PC-9 (cell line): ENCODE measurements around the gene DUS2. TPM values are rescaled to one million over a fixed set of nuclear protein-coding genes. Genes with fewer than 3 reads are reported as not detected.

Source experiments
- BruUV-seq: library from RNA; stranded (reverse); fragments of 400-500 nt; replicated peaks from 2 replicates; lab custom pipeline; 2021; lab: Mats Ljungman, UMichigan
- CTCF ChIA-PET: fragments of 300-600 bp; sonication (Branson Sonifier 250); formaldehyde crosslinking; loops from one replicate; lab custom pipeline; 2022; ENCODE audit warnings: antibody characterized with exemption; lab: Charles Lee
- POLR2A ChIA-PET: fragments of 300-600 bp; sonication (Branson Sonifier 250); formaldehyde crosslinking; loops from one replicate; lab custom pipeline; 2022; ENCODE audit warnings: antibody characterized with exemption; ENCODE audit not compliant: unreplicated experiment; lab: Charles Lee
- DNase-seq, 2 experiments: peaks; one replicate each; pipeline versions ENCODE4 v3.0.0 to v3.0.0-alpha.2; 2015 to 2022; ENCODE audit warnings: mixed read lengths in 1 of 2
- H2AFZ ChIP-seq: fragments of 200-600 bp; sonication (generic); 2 replicates; pipeline ENCODE4 v1.8.1; 2017; ENCODE audit warnings: antibody characterized with exemption
- H3F3A ChIP-seq: fragments of 200-600 bp; sonication (generic); 2 replicates; pipeline ENCODE4 v1.8.1; 2017; ENCODE audit warnings: antibody characterized with exemption, mild to moderate bottlenecking, low read depth; ENCODE audit not compliant: insufficient read depth
- H3K27ac ChIP-seq: fragments of 200-600 bp; sonication (generic); 2 replicates; pipeline ENCODE4 v1.6.1; 2016; ENCODE audit warnings: mixed run types
- H3K27me3 ChIP-seq: fragments of 200-600 bp; sonication (generic); 2 replicates; pipeline ENCODE4 v1.6.1; 2016; ENCODE audit warnings: low read depth, mixed run types; ENCODE audit not compliant: insufficient read depth
- H3K36me3 ChIP-seq: fragments of 200-600 bp; sonication (generic); 2 replicates; pipeline ENCODE4 v1.6.1; 2016; ENCODE audit warnings: low read depth, mixed run types
- H3K4me1 ChIP-seq: fragments of 200-600 bp; sonication (generic); replicated peaks from 2 replicates; pipeline ENCODE4 v1.6.1; 2016; ENCODE audit warnings: mixed run types; ENCODE audit not compliant: insufficient read depth
- H3K4me2 ChIP-seq: fragments of 200-600 bp; sonication (generic); 2 replicates; pipeline ENCODE4 v1.6.1; 2017; ENCODE audit warnings: mixed run types
- H3K4me3 ChIP-seq: fragments of 200-600 bp; sonication (generic); 2 replicates; pipeline ENCODE4 v1.6.1; 2016; ENCODE audit warnings: mixed run types
- H3K79me2 ChIP-seq: fragments of 200-600 bp; sonication (generic); 2 replicates; pipeline ENCODE4 v1.6.1; 2017; ENCODE audit warnings: low read depth, mixed run types
- H3K9me2 ChIP-seq: fragments of 200-600 bp; sonication (generic); 2 replicates; pipeline ENCODE4 v1.8.1; 2017; ENCODE audit warnings: mild to moderate bottlenecking; ENCODE audit not compliant: insufficient read depth
- H3K9me3 ChIP-seq: fragments of 200-600 bp; sonication (generic); 2 replicates; pipeline ENCODE4 v1.8.1; 2016; ENCODE audit warnings: low read depth; ENCODE audit not compliant: insufficient read depth
- H4K20me1 ChIP-seq: fragments of 200-600 bp; sonication (generic); 2 replicates; pipeline ENCODE4 v1.8.1; 2017; ENCODE audit not compliant: insufficient read depth
- CTCF ChIP-seq: fragments of 200-600 bp; sonication (generic); conservative IDR thresholded peaks from 2 replicates; pipeline ENCODE4 v1.6.1; 2017; ENCODE audit warnings: mixed run types, antibody characterized with exemption, mild to moderate bottlenecking, moderate library complexity
- EZH2 ChIP-seq: fragments of 200-600 bp; sonication (generic); IDR thresholded peaks from 2 replicates; pipeline ENCODE4 v1.8.0; 2017; ENCODE audit warnings: antibody characterized with exemption, low read depth
- intact Hi-C: fragments of 100-400 bp; cut with micrococcal nuclease; formaldehyde crosslinking; loops from one replicate; pipeline ENCODE4 v1.10.0; 2022; ENCODE audit not compliant: unreplicated experiment
- total RNA-seq: library from RNA; stranded (reverse); gene quantifications from 2 replicates; pipeline ENCODE4 v1.2.3, GENCODE V29; 2021

The DUS2 gene
- total RNA-seq, 1 experiment from 2014 or later: 29.7 TPM

GRCh38 chr16:68078701-68079375 is 55.8 kb downstream of the DUS2 start:
- Histone ChIP-seq H3K9me3 (no peaks in the 10 kb centered on the region), H2AFZ (no peak overlapping the region), H3K36me3 (0 out of 2 replicates have a peak, but pooled peaks cover 3% of the 10 kb centered on the region), H3K9me2 (no peaks in the 10 kb centered on the region), H3K4me3 (no peak overlapping the region), H3K27me3 (no peaks in the 10 kb centered on the region), H3K27ac (no peak overlapping the region), H3F3A (peaks cover 8% of the 10 kb centered on the region), H4K20me1 (no peaks in the 10 kb centered on the region), H3K79me2 (no peaks in the 10 kb centered on the region), H3K4me2 (no peak overlapping the region), H3K4me1 (no peaks in the 10 kb centered on the region)
- ChIA-PET CTCF (no interaction called here), POLR2A (no interaction called here)
- no peak for DNase-seq
- TF ChIP-seq EZH2 (no peak), CTCF (no peak)
- intact Hi-C loops: no loop called here
- BruUV-seq: no TSS peak

- no peak overlapping the region for H3K27ac ChIP-seq
- TF ChIP-seq CTCF (no peak), EZH2 (no peak)
- ChIA-PET CTCF (no interaction called here), POLR2A (no interaction called here)
- no peaks in the 10 kb centered on the region for H4K20me1 ChIP-seq
- H3K9me2 ChIP-seq: no peaks in the 10 kb centered on the region
- 0 out of 2 replicates have a peak, but pooled peaks cover 3% of the 10 kb centered on the region for H3K36me3 ChIP-seq
- no peak overlapping the region for H2AFZ ChIP-seq
- no peak overlapping the region for H3K4me3 ChIP-seq
- intact Hi-C loops: no loop called here
- H3K27me3 ChIP-seq: no peaks in the 10 kb centered on the region
- no peaks in the 10 kb centered on the region for H3K79me2 ChIP-seq
- peaks cover 8% of the 10 kb centered on the region for H3F3A ChIP-seq
- H3K4me1 ChIP-seq: no peaks in the 10 kb centered on the region
- H3K4me2 ChIP-seq: no peak overlapping the region
- no TSS peak for BruUV-seq
- no peak for DNase-seq
- H3K9me3 ChIP-seq: no peaks in the 10 kb centered on the region
Measured at GRCh38 chr16:68079376-68079625, 56.2 kb downstream of the DUS2 start.

- Histone ChIP-seq H3K27ac (no peak overlapping the region), H3F3A (peaks cover 8% of the 10 kb centered on the region), H3K4me1 (no peaks in the 10 kb centered on the region), H3K36me3 (0 out of 2 replicates have a peak, but pooled peaks cover 3% of the 10 kb centered on the region), H2AFZ (no peak overlapping the region), H3K9me3 (no peaks in the 10 kb centered on the region), H3K27me3 (no peaks in the 10 kb centered on the region), H3K79me2 (no peaks in the 10 kb centered on the region), H3K9me2 (no peaks in the 10 kb centered on the region), H3K4me2 (no peak overlapping the region), H4K20me1 (no peaks in the 10 kb centered on the region), H3K4me3 (no peak overlapping the region)
- no peak for TF ChIP-seq CTCF
- no peak for TF ChIP-seq EZH2
- intact Hi-C loops: no loop called here
- no peak for DNase-seq
- ChIA-PET CTCF (no interaction called here), POLR2A (no interaction called here)
- no TSS peak for BruUV-seq
Measured at GRCh38 chr16:68079626-68080344, 56.7 kb downstream of the DUS2 start.
